MG63 (cell line): ENCODE data around the gene EIF4G2. TPM values are rescaled to one million over a fixed set of nuclear protein-coding genes. Genes with fewer than 3 reads are reported as not detected.
"Not testable (repeated sequence)": the region's sequence is repeated elsewhere in the genome, so short reads cannot be mapped to it uniquely, and the experiment has no call there.

Source experiments
- DNase-seq: peaks from one replicate; pipeline ENCODE4 v3.0.0-alpha.2; 2020
- H3K27me3 ChIP-seq: fragments of 250-450 bp; sonication (Bioruptor Pico); 2 replicates; pipeline ENCODE4 v1.5.1; 2020; ENCODE audit warnings: mild to moderate bottlenecking, moderate library complexity
- H3K36me3 ChIP-seq: fragments of 250-450 bp; sonication (Bioruptor Pico); 2 replicates; pipeline ENCODE4 v1.5.1; 2020; ENCODE audit warnings: mild to moderate bottlenecking, moderate library complexity
- H3K4me3 ChIP-seq: fragments of 250-450 bp; sonication (Bioruptor Pico); 2 replicates; pipeline ENCODE4 v1.5.1; 2020; ENCODE audit warnings: mild to moderate bottlenecking, moderate library complexity
- H3K9me3 ChIP-seq: fragments of 250-450 bp; sonication (Bioruptor Pico); 2 replicates; pipeline ENCODE4 v1.5.1; 2020; ENCODE audit warnings: mild to moderate bottlenecking, moderate library complexity
- total RNA-seq: library from RNA; depleted of rRNA; stranded (reverse); fragments of >200 nt; shearing (Covaris generic); gene quantifications from 2 replicates; pipeline ENCODE4 v1.2.3, GENCODE V29; 2014; ENCODE audit warnings: low replicate concordance

Gene EIF4G2
- total RNA-seq, 1 experiment from 2014 or later, result 831 TPM

DNA sequence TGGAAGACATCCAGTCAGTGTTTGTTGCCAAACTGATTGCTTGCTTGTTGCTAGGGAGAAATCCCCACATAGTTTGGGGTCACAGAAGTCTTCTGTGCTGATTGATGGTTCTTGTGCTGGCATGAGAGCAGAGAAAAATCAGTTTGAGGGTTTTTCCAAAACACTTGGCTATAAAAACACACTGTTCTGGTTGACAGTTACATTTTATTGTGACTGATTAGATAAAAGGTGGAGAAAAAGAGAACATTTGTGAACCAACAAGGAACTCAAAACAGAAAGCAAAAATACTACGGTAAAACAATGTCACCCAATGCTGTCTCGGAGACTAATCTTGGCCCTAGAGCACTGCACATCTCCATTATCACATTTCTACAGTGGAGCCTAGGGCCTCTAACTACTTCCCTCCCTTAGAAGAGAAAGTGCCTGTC lies 14.4 kb upstream of the EIF4G2 start:
- no peak for DNase-seq
- Histone ChIP-seq H3K4me3 (no peak overlapping the region), H3K9me3 (no peaks in the 10 kb centered on the region)

GRCh38 chr11:10822491-10822890 lies 13.8 kb upstream of the EIF4G2 start:
- not testable (repeated sequence) for H3K36me3 ChIP-seq, H3K4me3 ChIP-seq, H3K27me3 ChIP-seq, DNase-seq, H3K9me3 ChIP-seq

More for the DNA sequence above, 14.4 kb upstream of the EIF4G2 start:
- no peaks in the 10 kb centered on the region for H3K27me3 ChIP-seq
- H3K36me3 ChIP-seq, result no peaks in the 10 kb centered on the region

GRCh38 chr11:10818594-10818993 lies 9.9 kb upstream of the EIF4G2 start:
- no peaks in the 10 kb centered on the region for H3K27me3 ChIP-seq
- H3K4me3 ChIP-seq, result no peak overlapping the region
- no peaks in the 10 kb centered on the region for H3K36me3 ChIP-seq
- DNase-seq, result peak; percentile 47
- no peaks in the 10 kb centered on the region for H3K9me3 ChIP-seq

DNA sequence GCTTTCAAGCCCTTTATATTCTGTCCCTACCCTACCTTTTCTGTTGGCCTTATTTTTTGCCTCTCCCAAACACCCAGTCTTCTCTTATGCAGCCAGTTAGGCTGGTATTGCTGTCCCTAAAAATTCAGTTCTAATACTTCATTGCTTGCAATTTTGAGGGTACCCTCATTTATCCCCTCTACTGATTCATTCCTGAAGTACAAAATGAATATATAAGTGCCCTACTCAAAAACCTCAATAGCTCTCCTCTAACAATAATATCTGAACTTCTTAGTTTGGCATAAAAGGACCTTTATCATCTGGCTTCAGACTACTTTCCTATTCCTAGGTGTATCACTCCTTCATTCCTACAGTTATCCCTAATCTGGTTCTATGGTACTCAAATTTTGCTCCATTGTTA lies 5.2 kb upstream of the EIF4G2 start:
- no peaks in the 10 kb centered on the region for H3K27me3 ChIP-seq
- DNase-seq, result no peak
- no peaks in the 10 kb centered on the region for H3K9me3 ChIP-seq
- no peaks in the 10 kb centered on the region for H3K36me3 ChIP-seq
- no peak overlapping the region for H3K4me3 ChIP-seq

DNA sequence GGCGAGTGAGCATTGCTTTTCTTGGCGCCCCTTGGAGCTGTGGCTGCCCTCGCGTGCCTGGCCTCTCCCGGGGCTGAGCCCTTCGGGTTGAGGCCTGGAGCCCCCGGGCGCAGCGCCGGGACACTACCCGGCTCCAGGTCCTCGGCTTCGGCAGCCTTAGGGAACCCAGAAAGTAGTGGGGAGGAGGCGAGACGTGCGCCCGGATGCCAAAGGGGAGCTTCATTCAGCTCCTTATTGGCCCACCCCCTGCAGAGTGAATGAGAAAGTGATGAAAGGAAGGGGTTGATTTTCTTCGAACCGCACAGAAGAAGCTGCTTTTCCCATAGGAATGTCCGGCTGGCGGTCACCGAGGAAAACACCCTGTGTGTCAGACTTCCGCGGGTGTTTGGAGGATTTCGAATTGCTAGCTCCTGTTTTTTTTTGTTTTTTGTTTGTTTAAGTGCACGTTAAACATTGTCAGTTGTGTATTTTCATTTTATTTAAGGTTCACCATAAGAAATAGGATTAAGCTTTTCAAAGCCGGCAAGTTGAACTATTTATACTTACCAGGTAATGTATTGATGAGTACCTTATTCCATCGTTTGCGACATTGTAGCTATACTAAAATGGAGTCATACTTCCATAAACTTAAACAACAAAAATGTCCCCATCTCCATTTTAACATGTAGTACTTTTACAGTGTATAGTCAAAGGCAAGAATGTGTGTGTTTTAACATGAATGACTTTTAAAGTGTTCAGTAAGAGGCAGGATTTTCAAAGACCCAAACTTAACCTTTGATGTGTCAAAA lies 841 bp upstream of the EIF4G2 start:
- peaks cover 38% of the 10 kb centered on the region for H3K36me3 ChIP-seq
- no peaks in the 10 kb centered on the region for H3K9me3 ChIP-seq
- H3K4me3 ChIP-seq, result peak overlapping the region; percentile 89
- H3K27me3 ChIP-seq, result no peaks in the 10 kb centered on the region
- no peak for DNase-seq

DNA sequence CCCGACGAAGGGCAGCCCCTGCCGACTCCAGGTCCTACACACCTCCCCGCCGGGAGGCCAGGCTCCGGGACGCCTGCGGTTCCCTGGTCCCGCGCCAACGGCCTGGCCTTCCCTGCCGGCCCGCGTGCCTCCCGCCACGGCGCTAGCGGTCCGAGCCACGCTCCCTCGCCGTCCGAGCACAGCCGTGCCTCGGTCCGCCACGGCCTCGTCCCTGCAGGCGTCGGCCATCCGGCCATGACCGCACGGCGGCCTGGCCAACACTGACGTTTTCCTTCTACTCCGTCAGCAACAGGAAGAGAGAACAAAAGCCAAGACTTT lies 532 bp downstream of the EIF4G2 start:
- Histone ChIP-seq H3K9me3 (no peaks in the 10 kb centered on the region), H3K36me3 (peaks cover 52% of the 10 kb centered on the region), H3K4me3 (peak overlapping the region; percentile 89), H3K27me3 (no peaks in the 10 kb centered on the region)
- peak; percentile 18 for DNase-seq

- peaks cover 57% of the 10 kb centered on the region for H3K36me3 ChIP-seq
- no peaks in the 10 kb centered on the region for H3K9me3 ChIP-seq
- peak; percentile 44 for DNase-seq
- H3K4me3 ChIP-seq, result peak overlapping the region; percentile 89
- no peaks in the 10 kb centered on the region for H3K27me3 ChIP-seq
Observed at GRCh38 chr11:10807493-10808234, 1.1 kb downstream of the EIF4G2 start.

DNA sequence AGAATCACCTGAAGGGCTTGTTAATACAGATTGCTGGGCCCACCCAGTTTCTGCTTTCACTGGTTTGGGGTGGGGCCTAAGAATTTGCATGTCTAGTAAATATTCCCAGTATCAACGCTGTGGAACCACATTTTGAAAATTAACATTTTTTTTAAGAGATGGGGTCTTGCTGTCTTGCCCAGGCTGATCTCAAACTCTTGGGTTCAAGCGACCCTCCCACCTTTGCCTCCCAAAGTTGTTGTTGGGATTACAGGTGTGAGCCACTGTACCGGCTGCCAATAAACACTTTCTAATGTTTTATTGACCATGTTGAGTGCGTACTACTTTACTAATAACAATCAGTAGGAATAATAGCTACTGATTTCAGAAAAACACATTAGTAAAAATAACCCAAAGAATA lies 2.5 kb downstream of the EIF4G2 start:
- H3K27me3 ChIP-seq, result no peaks in the 10 kb centered on the region
- H3K4me3 ChIP-seq, result peak overlapping the region; percentile 89
- H3K36me3 ChIP-seq, result peaks cover 70% of the 10 kb centered on the region
- DNase-seq, result no peak
- no peaks in the 10 kb centered on the region for H3K9me3 ChIP-seq

- H3K27me3 ChIP-seq, result no peaks in the 10 kb centered on the region
- no peak overlapping the region; the same call in 1 of the 2 replicates for H3K4me3 ChIP-seq
- H3K36me3 ChIP-seq, result peaks cover 75% of the 10 kb centered on the region
- H3K9me3 ChIP-seq, result no peaks in the 10 kb centered on the region
- DNase-seq, result no peak
Observed at GRCh38 chr11:10805741-10806140, 3.0 kb downstream of the EIF4G2 start.

- DNase-seq, result no peak
- H3K4me3 ChIP-seq, result no peak overlapping the region
- no peaks in the 10 kb centered on the region for H3K9me3 ChIP-seq
- H3K36me3 ChIP-seq, result peaks cover 96% of the 10 kb centered on the region
- no peaks in the 10 kb centered on the region for H3K27me3 ChIP-seq
Observed at GRCh38 chr11:10803676-10804075, 5.0 kb downstream of the EIF4G2 start.

DNA sequence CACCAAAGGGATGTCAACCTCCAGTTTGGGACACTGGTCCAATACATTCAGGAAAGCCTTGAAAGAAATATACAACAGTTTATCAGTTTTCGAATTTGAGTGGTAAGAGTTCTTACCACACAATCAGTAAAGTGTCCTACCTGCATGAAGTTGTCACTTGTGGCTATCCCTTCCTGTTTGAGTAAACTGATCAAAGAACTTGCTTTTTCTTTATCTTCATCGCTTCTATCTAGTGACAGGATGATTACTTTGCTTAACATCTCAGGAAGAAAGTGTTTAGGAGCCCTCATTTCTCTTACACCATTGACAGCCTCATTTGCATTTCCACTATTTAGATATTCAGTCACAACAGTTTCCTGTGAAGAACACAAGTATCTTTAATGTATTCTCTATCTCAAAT lies 8.4 kb downstream of the EIF4G2 start:
- H3K9me3 ChIP-seq, result no peaks in the 10 kb centered on the region
- DNase-seq, result no peak
- H3K36me3 ChIP-seq, result peaks cover 96% of the 10 kb centered on the region
- no peaks in the 10 kb centered on the region for H3K27me3 ChIP-seq
- H3K4me3 ChIP-seq, result no peak overlapping the region

GRCh38 chr11:10798330-10798928 lies 10.3 kb downstream of the EIF4G2 start:
- DNase-seq, result no peak
- H3K27me3 ChIP-seq, result no peaks in the 10 kb centered on the region
- H3K4me3 ChIP-seq, result no peak overlapping the region
- no peaks in the 10 kb centered on the region for H3K9me3 ChIP-seq
- peaks cover 77% of the 10 kb centered on the region for H3K36me3 ChIP-seq

GRCh38 chr11:10797531-10797930 lies 11.2 kb downstream of the EIF4G2 start:
- DNase-seq, result no peak
- Histone ChIP-seq H3K4me3 (no peak overlapping the region), H3K36me3 (peaks cover 68% of the 10 kb centered on the region)

GRCh38 chr11:10797001-10797400 lies 11.7 kb downstream of the EIF4G2 start:
- Histone ChIP-seq H3K27me3 (no peaks in the 10 kb centered on the region), H3K4me3 (no peak overlapping the region), H3K36me3 (peaks cover 63% of the 10 kb centered on the region), H3K9me3 (no peaks in the 10 kb centered on the region)
- DNase-seq, result no peak

More at GRCh38 chr11:10797531-10797930, 11.2 kb downstream of the EIF4G2 start:
- H3K9me3 ChIP-seq, result no peaks in the 10 kb centered on the region
- H3K27me3 ChIP-seq, result no peaks in the 10 kb centered on the region

DNA sequence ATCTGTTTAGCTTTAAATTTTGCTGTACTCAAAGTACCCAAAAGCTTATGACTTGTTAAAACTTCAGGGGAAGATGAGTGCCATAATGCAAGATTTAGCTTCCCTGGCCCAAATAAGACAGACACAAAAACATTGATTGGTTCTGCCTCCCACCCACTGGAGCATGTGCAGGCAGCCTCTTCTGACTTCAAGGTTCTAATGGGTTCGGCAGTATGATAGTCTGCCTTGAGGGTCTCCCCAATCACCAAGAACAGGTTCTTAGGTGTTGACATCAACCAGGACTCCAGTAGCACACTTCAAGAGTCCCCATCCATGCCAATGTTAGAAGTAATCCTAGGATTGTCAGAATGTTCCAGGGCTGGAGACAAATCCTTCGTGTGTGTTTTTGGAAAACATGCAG lies 12.5 kb downstream of the EIF4G2 start:
- no peaks in the 10 kb centered on the region for H3K9me3 ChIP-seq
- H3K4me3 ChIP-seq, result no peak overlapping the region
- H3K27me3 ChIP-seq, result no peaks in the 10 kb centered on the region
- DNase-seq, result no peak
- peaks cover 56% of the 10 kb centered on the region for H3K36me3 ChIP-seq

- H3K9me3 ChIP-seq, result no peaks in the 10 kb centered on the region
- DNase-seq, result no peak
- H3K4me3 ChIP-seq, result no peak overlapping the region
- no peaks in the 10 kb centered on the region for H3K27me3 ChIP-seq
- H3K36me3 ChIP-seq, result peaks cover 31% of the 10 kb centered on the region
Observed at GRCh38 chr11:10793470-10794255, 15.1 kb downstream of the EIF4G2 start.
